HepG2 (cell line): ENCODE results near the gene NEURL4. TPM values are rescaled to one million over a fixed set of nuclear protein-coding genes. Genes with fewer than 3 reads are reported as not detected.

Experiments
- AKAP8 ChIP-seq: sonication (generic); formaldehyde crosslinking; IDR thresholded peaks from 2 replicates; pipeline ENCODE4 v1.5.1; 2020; ENCODE audit warnings: mild to moderate bottlenecking, missing genetic modification reagents
- CENPX ChIP-seq: sonication (generic); formaldehyde crosslinking; IDR thresholded peaks from 2 replicates; pipeline ENCODE4 v1.9.0; 2021; ENCODE audit warnings: mild to moderate bottlenecking, missing genetic modification reagents, moderate library complexity
- EED ChIP-seq: sonication (generic); formaldehyde crosslinking; IDR thresholded peaks from 2 replicates; pipeline ENCODE4 v1.5.0; 2020; ENCODE audit warnings: mild to moderate bottlenecking, missing genetic modification reagents
- HMG20B ChIP-seq: conservative IDR thresholded peaks from 2 replicates; pipeline ENCODE4 v1.6.1; 2016; ENCODE audit warnings: missing genetic modification reagents, missing compliant biosample characterization
- NCOA5 ChIP-seq: sonication (generic); formaldehyde crosslinking; IDR thresholded peaks from 2 replicates; pipeline ENCODE4 v1.4.0; 2020; ENCODE audit warnings: missing genetic modification reagents
- SOX13 ChIP-seq, 3 experiments: fragments of 450-650 bp in 1 of 3; sonication (generic) in 1 of 3; formaldehyde crosslinking in 1 of 3; IDR thresholded peaks in 2 of 3; conservative IDR thresholded peaks in 1 of 3; 2 replicates each; pipeline versions ENCODE4 v1.5.0 to v1.6.1; 2016 to 2020; ENCODE audit warnings: antibody characterized with exemption in 1 of 3, mild to moderate bottlenecking in 1 of 3, missing compliant biosample characterization in 1 of 3, missing genetic modification reagents in 1 of 3, moderate library complexity in 1 of 3
- TAF15 ChIP-seq: fragments of 200-400 bp; formaldehyde crosslinking; IDR thresholded peaks from one replicate; pipeline ENCODE4 v1.6.1; 2018; ENCODE audit warnings: mild to moderate bottlenecking, low read depth, low read length; ENCODE audit not compliant: poor library complexity, severe bottlenecking
- TOE1 ChIP-seq: sonication (generic); formaldehyde crosslinking; IDR thresholded peaks from 2 replicates; pipeline ENCODE4 v1.4.0; 2020; ENCODE audit warnings: mild to moderate bottlenecking, missing genetic modification reagents
- ZBTB8A ChIP-seq: sonication (generic); formaldehyde crosslinking; IDR thresholded peaks from 2 replicates; pipeline ENCODE4 v1.4.0; 2020; ENCODE audit warnings: mild to moderate bottlenecking, low read depth, missing genetic modification reagents, borderline replicate concordance
- ZFP36L2 ChIP-seq: sonication (generic); formaldehyde crosslinking; IDR thresholded peaks from 2 replicates; pipeline ENCODE4 v1.4.0; 2020; ENCODE audit warnings: missing genetic modification reagents
- ZNF230 ChIP-seq: sonication (generic); formaldehyde crosslinking; IDR thresholded peaks from 2 replicates; pipeline ENCODE4 v1.4.0; 2020; ENCODE audit warnings: mild to moderate bottlenecking, missing genetic modification reagents
- ZNF234 ChIP-seq: sonication (generic); formaldehyde crosslinking; conservative IDR thresholded peaks from 2 replicates; pipeline ENCODE4 v1.5.1; 2020; ENCODE audit warnings: mild to moderate bottlenecking, missing genetic modification reagents
- ZNF24 ChIP-seq: fragments of 450-650 bp; IDR thresholded peaks from 2 replicates; pipeline ENCODE4 v1.6.1; 2017; ENCODE audit warnings: antibody characterized with exemption, mild to moderate bottlenecking
- ZNF326 ChIP-seq: sonication (generic); formaldehyde crosslinking; IDR thresholded peaks from 2 replicates; pipeline ENCODE4 v1.4.0; 2020; ENCODE audit warnings: missing genetic modification reagents, borderline replicate concordance
- ZNF510 ChIP-seq: sonication (generic); formaldehyde crosslinking; IDR thresholded peaks from 2 replicates; pipeline ENCODE4 v1.4.0; 2020; ENCODE audit warnings: low read depth, mild to moderate bottlenecking, missing genetic modification reagents
- ZNF678 ChIP-seq: sonication (generic); formaldehyde crosslinking; IDR thresholded peaks from 2 replicates; pipeline ENCODE4 v1.4.0; 2020; ENCODE audit warnings: mild to moderate bottlenecking, missing genetic modification reagents
- polyA plus RNA-seq, 8 experiments: library from polyadenylated mRNA; depleted of rRNA in 3 of 8; stranded (reverse) in 7 of 8; unstranded in 1 of 8; fragments of >200 nt; fragmentation: Illumina TruSeq in 4 of 8; extraction: Trizol in 4 of 8; gene quantifications; 2 replicates each; pipeline versions ENCODE4 v1.2.1 to v1.2.3, GENCODE V29; 2011 to 2016; ENCODE audit warnings: low read depth in 4 of 8, missing spikeins in 1 of 8, mixed read lengths in 1 of 8; ENCODE audit not compliant: insufficient read depth in 1 of 8
- total RNA-seq, 5 experiments: library from RNA; depleted of rRNA; stranded (reverse); fragments of >200 nt; fragmentation: Illumina TruSeq; extraction: Trizol; gene quantifications; 2 replicates each; pipeline ENCODE4 v1.2.3, GENCODE V29; 2016; ENCODE audit warnings: low read depth in 1 of 5
- TF ChIP-seq, protein P1 (sequence below): sonication (generic); formaldehyde crosslinking; IDR thresholded peaks from 2 replicates; pipeline ENCODE4 v1.8.1; 2023; ENCODE audit warnings: mild to moderate bottlenecking, inconsistent platforms, moderate library complexity, missing genetic modification reagents, borderline replicate concordance
- TF ChIP-seq, protein P2 (sequence below): sonication (generic); formaldehyde crosslinking; IDR thresholded peaks from 2 replicates; pipeline ENCODE4 v1.5.1; 2020; ENCODE audit warnings: mild to moderate bottlenecking, missing genetic modification reagents
- TF ChIP-seq, protein P3 (sequence below): IDR thresholded peaks from 2 replicates; pipeline ENCODE4 v1.6.1; 2016
- TF ChIP-seq, protein P4 (sequence below): sonication (generic); formaldehyde crosslinking; IDR thresholded peaks from 2 replicates; pipeline ENCODE4 v1.5.1; 2020; ENCODE audit warnings: missing genetic modification reagents, mild to moderate bottlenecking, borderline replicate concordance
- TF ChIP-seq, protein P5 (sequence below): sonication (generic); formaldehyde crosslinking; IDR thresholded peaks from 2 replicates; pipeline ENCODE4 v1.4.0; 2020; ENCODE audit warnings: mild to moderate bottlenecking, low read depth, missing genetic modification reagents

The NEURL4 gene
- total and polyA plus RNA-seq, 2 of the 13 experiments (the other 11 are each of a cell fraction or from before 2014, with no cell fraction given): 14.8 to 15.7 TPM

DNA sequence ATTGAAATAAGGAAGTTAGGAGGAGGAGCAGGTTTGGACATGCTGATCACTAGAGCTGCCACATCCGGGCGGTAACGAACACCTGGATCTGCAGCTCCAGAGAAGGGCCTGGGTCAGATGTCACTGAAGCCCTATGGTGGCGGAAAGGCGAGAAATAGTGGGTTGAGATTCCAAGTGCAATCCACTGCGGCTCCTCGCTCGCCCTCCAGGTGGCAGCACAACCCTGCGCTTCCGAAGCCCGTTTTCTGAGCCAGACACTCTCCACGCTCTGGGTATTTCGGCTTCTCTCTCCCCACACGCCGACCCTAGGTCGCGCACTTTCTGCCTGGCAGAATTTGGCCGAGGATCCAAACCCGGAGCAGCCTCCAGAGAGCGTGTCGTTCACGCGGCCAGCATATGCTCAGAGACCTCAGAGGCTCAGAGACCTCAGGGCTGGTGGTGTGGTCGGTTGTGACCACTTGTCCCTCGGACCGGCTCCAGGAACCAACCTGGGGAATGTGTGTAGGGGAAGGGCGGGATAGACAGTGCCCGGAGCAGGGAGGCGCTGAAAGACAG, 48.5 kb downstream of the NEURL4 start (continued):
- TF ChIP-seq, protein P1, sequence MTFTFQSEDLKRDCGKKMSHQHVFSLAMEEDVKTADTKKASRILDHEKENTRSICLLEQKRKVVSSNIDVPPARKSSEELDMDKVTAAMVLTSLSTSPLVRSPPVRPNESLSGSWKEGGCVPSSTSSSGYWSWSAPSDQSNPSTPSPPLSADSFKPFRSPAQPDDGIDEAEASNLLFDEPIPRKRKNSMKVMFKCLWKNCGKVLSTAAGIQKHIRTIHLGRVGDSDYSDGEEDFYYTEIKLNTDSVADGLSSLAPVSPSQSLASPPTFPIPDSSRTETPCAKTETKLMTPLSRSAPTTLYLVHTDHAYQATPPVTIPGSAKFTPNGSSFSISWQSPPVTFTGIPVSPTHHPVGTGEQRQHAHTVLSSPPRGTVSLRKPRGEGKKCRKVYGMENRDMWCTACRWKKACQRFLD (CRISPR knock-in tag): no peak
- no peak; the same call in 1 of the 2 replicates for TF ChIP-seq ZNF230 (CRISPR knock-in tag)
- TF ChIP-seq CENPX: no peak
- no peak for TF ChIP-seq ZNF24
- TF ChIP-seq ZNF234 (CRISPR knock-in tag): 0 out of 2 replicates have a peak, but pooled peaks have one; percentile 31
- TF ChIP-seq, protein P2, sequence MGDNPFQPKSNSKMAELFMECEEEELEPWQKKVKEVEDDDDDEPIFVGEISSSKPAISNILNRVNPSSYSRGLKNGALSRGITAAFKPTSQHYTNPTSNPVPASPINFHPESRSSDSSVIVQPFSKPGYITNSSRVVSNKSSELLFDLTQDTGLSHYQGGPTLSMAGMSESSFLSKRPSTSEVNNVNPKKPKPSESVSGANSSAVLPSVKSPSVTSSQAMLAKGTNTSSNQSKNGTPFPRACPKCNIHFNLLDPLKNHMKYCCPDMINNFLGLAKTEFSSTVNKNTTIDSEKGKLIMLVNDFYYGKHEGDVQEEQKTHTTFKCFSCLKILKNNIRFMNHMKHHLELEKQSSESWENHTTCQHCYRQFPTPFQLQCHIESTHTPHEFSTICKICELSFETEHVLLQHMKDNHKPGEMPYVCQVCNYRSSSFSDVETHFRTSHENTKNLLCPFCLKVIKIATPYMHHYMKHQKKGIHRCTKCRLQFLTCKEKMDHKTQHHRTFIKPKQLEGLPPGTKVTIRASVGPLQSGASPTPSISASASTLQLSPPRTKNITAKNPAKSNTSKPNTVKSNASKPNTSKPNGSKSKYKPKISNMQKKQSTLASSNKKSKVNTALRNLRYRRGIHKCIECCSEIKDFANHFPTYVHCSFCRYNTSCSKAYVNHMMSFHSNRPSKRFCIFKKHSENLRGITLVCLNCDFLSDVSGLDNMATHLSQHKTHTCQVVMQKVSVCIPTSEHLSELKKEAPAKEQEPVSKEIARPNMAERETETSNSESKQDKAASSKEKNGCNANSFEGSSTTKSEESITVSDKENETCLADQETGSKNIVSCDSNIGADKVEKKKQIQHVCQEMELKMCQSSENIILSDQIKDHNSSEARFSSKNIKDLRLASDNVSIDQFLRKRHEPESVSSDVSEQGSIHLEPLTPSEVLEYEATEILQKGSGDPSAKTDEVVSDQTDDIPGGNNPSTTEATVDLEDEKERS (CRISPR knock-in tag): peak; percentile 24; the same call in 1 of the 2 replicates
- TF ChIP-seq ZNF510 (CRISPR knock-in tag): no peak
- TF ChIP-seq ZFP36L2 (CRISPR knock-in tag): no peak
- TF ChIP-seq HMG20B (CRISPR knock-in tag): no peak
- TF ChIP-seq, protein P3, sequence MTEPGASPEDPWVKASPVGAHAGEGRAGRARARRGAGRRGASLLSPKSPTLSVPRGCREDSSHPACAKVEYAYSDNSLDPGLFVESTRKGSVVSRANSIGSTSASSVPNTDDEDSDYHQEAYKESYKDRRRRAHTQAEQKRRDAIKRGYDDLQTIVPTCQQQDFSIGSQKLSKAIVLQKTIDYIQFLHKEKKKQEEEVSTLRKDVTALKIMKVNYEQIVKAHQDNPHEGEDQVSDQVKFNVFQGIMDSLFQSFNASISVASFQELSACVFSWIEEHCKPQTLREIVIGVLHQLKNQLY (CRISPR knock-in tag): peak; percentile 45; the same call in 1 of the 2 replicates
- no peak for TF ChIP-seq TAF15
- TF ChIP-seq AKAP8 (CRISPR knock-in tag): no peak
- 0 out of 2 replicates have a peak, but pooled peaks have one; percentile 15 for TF ChIP-seq TOE1 (CRISPR knock-in tag)
- TF ChIP-seq, protein P4, sequence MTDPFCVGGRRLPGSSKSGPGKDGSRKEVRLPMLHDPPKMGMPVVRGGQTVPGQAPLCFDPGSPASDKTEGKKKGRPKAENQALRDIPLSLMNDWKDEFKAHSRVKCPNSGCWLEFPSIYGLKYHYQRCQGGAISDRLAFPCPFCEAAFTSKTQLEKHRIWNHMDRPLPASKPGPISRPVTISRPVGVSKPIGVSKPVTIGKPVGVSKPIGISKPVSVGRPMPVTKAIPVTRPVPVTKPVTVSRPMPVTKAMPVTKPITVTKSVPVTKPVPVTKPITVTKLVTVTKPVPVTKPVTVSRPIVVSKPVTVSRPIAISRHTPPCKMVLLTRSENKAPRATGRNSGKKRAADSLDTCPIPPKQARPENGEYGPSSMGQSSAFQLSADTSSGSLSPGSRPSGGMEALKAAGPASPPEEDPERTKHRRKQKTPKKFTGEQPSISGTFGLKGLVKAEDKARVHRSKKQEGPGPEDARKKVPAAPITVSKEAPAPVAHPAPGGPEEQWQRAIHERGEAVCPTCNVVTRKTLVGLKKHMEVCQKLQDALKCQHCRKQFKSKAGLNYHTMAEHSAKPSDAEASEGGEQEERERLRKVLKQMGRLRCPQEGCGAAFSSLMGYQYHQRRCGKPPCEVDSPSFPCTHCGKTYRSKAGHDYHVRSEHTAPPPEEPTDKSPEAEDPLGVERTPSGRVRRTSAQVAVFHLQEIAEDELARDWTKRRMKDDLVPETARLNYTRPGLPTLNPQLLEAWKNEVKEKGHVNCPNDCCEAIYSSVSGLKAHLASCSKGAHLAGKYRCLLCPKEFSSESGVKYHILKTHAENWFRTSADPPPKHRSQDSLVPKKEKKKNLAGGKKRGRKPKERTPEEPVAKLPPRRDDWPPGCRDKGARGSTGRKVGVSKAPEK (CRISPR knock-in tag): no peak
- no peak for TF ChIP-seq EED (CRISPR knock-in tag)
- no peak for TF ChIP-seq NCOA5
- TF ChIP-seq, protein P5, sequence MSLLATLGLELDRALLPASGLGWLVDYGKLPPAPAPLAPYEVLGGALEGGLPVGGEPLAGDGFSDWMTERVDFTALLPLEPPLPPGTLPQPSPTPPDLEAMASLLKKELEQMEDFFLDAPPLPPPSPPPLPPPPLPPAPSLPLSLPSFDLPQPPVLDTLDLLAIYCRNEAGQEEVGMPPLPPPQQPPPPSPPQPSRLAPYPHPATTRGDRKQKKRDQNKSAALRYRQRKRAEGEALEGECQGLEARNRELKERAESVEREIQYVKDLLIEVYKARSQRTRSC: no peak
- TF ChIP-seq ZNF326 (CRISPR knock-in tag): no peak
- no peak for TF ChIP-seq SOX13 (IDR thresholded peaks at IDR 0.05)
- no peak; a peak in 1 of 4 replicates for TF ChIP-seq SOX13 (CRISPR knock-in tag; conservative IDR thresholded peaks at IDR 0.05 in 1 of 2, IDR thresholded peaks at IDR 0.05 in 1 of 2)
- TF ChIP-seq ZNF678: no peak
- no peak for TF ChIP-seq ZBTB8A (CRISPR knock-in tag)
